ENCODE data around the gene MRC2.
"Not testable (repeated sequence)": the region's sequence is repeated elsewhere in the genome, so short reads cannot be mapped to it uniquely, and the experiment has no call there.

The MRC2 gene

DNA sequence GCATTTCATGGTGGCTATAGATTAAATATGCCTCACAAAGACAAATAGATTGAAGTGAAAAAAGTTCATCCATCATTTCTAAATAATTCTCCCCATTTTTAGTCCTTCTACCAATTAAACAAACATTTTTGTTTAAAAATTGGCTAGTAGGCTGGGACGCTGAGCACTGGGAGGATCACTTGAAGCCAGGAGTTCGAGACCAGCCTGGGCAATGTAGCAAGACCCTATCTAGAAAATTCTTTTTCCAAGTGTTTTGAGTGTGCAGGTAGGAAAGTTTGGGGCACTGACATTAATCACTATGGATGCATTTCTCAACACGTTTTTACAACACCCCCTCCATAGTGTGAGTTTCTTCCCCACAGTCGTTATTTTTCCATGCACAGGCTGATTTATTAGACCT is 56.7 kb downstream of the MRC2 start:
- DNase-seq: no peak

DNA sequence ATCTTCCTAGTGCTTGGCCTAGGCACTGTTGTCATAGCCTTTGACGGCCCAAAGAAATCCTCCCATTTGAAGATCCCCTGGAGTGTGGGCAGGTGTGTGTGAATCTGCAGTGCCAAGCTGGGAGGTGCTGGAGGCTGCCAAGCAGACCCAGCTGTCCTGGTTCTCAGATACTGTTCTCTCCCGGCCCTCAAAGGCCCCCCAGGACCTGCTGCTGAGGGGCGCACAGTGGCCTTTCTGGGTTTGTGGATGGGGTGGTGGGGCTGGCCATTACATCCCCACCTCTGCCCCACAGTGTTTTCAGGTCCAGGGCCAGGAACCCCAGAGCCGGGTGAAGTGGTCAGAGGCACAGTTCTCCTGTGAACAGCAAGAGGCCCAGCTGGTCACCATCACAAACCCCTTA is 60.5 kb downstream of the MRC2 start:
- DNase-seq: no peak

DNA sequence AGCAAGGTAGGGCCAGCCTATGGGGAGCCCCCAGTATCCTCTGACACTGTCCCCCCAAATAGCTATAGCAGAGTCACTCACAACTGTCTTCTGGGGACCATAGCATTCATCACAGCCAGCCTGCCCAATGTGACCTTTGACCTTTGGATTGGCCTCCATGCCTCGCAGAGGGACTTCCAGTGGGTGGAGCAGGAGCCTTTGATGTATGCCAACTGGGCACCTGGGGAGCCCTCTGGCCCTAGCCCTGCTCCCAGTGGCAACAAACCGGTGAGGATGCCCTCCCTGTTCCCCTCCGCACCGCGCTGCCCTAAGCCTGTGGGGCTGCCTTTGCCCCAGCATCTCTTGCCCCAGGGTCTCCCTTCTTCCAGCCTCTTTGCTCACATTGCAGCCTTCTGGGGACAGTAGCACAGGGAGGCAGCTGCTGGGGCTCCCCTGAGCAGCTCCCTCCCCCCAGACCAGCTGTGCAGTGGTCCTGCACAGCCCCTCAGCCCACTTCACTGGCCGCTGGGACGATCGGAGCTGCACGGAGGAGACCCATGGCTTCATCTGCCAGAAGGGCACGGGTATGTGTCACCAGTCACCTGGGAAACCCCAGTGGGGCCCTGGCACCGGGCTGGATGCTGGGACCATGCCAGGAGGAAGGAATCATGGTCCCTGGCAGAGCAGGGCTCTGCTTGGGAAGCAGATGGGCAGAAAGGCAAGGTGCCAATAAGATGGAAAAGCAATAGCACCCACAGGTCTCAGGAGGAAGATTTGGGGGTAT is 61.1 kb downstream of the MRC2 start:
- DNase-seq: no peak

DNA sequence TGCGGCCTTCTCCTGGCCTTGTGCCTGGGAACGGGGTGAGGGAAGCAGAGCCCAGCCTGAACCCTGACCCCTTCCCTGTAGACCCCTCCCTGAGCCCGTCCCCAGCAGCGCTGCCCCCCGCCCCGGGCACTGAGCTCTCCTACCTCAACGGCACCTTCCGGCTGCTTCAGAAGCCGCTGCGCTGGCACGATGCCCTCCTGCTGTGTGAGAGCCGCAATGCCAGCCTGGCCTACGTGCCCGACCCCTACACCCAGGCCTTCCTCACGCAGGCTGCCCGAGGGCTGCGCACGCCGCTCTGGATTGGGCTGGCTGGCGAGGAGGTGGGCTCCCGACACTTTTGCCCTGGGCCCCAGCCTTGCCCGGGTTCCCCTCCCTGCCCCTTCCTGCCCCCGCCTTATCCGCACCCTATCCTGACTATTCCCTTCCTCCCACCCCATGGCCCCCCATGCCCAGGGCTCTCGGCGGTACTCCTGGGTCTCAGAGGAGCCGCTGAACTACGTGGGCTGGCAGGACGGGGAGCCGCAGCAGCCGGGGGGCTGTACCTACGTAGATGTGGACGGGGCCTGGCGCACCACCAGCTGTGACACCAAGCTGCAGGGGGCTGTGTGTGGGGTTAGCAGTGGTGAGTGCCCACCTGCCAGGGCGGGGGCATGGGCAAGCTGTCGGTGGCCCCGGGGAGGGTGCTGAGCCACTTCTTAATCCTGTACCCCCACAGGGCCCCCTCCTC is 62.1 kb downstream of the MRC2 start:
- no peak for DNase-seq

DNA sequence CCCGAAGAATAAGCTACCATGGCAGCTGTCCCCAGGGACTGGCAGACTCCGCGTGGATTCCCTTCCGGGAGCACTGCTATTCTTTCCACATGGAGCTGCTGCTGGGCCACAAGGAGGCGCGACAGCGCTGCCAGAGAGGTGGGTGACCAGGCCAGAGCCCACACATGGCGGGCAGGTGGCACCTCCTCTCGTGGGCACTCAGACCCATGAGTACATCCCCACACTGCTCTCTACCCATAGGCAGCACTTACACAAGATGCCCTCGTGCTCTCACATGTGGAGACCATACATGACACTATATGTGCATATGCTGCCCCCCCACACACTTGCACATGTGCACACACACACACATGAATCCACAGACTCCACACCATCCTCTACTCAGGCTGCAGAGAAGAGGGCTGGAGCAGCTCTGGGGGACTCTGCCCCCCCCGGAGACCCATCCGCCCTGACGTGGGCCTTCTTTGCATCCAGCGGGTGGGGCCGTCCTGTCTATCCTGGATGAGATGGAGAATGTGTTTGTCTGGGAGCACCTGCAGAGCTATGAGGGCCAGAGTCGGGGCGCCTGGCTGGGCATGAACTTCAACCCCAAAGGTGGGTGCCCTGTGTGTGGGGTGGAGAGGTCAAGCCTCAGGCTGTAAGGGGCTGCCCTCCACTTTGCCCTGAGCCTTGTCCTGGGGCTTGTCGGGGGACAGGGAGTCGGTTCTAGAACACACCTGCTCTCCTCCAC is 62.9 kb downstream of the MRC2 start:
- no peak for DNase-seq

DNA sequence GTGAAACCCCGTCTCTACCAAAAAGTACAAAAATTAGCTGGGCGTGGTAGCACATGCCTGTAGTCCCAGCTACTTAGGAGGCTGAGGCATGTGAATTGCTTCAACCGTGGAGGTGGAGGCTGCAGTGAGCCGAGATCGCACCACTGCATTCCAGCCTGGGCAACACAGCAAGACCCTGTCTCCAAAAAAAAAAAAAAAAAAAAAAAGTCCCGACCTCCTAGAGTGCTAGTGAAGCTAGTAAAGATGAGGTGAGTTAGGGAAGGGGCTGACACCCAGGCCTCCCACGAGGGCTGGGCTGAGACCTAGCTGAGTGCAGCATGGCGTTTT is 64.1 kb downstream of the MRC2 start:
- not testable (repeated sequence) for DNase-seq

DNA sequence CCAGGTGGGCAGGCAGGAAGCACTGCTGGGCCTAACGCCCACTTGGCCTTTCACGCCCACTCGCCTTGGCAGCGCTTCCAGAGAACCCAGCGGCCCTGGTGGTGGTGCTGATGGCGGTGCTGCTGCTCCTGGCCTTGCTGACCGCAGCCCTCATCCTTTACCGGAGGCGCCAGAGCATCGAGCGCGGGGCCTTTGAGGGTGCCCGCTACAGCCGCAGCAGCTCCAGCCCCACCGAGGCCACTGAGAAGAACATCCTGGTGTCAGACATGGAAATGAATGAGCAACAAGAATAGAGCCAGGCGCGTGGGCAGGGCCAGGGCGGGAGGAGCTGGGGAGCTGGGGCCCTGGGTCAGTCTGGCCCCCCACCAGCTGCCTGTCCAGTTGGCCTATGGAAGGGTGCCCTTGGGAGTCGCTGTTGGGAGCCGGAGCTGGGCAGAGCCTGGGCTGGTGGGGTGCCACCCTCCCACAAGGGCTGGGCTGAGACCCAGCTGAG is 64.7 kb downstream of the MRC2 start:
- DNase-seq: no peak

DNA sequence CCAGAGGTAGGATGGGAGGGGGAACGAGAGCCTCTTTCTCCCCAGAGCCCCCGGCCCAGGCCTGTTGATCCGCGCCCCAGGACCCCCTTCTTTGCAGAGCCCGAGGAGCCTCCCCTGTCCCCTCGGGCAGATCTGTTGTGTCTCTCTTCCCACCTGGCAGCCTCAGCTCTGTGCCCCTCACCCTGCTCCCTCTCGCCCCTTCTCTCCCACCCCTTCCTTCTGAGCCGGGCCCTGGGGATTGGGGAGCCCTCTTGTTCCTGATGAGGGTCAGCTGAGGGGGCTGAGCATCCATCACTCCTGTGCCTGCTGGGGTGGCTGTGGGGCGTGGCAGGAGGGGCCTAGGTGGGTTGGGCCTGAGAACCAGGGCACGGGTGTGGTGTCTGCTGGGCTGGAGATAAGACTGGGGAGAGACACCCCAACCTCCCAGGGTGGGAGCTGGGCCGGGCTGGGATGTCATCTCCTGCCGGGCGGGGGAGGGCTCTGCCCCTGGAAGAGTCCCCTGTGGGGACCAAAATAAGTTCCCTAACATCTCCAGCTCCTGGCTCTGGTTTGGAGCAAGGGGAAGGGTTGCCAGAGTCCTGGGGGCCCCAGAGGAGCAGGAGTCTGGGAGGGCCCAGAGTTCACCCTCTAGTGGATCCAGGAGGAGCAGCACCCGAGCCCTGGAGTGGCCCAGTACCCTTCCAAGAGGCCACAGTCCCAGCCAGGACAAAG is 65.4 kb downstream of the MRC2 start:
- no peak for DNase-seq

DNA sequence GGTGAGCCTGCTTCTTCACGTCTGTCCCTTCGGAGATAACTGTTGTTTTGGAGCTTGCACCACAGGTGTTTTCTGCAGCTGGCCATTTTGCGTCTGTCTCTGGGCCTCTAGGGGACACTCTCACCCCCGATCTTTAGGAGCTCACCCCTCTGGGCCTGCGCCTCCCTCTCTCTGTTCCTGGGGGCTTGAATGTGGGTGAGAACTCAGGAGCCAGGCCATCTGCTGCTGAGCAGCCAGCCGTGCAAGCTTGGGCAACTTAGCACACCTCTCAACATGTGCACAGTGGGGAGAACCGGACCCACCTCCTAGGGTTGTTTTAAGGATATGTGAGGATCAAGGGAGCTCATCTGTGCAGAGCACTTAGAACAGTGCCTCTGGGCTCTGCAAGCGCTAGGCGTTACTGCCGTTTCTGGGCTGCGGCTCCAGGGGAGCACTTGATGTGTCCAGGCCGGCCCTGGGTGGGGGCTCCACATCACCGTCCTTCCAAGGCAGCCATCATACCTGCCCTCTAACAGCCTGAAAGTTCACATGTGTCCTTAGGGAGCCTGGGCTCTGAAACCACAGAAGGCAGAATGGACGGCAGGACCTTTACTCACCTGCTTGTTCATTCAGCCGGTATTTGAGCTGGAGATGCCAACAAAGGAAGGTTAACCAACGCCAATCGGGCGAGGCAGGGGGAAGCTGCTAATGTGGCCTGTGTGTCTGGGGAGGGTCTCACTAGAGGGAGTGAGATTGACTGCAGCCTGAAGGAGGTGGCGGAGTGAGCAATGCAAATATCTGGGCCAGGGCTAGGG is 66.3 kb downstream of the MRC2 start:
- DNase-seq: no peak

DNA sequence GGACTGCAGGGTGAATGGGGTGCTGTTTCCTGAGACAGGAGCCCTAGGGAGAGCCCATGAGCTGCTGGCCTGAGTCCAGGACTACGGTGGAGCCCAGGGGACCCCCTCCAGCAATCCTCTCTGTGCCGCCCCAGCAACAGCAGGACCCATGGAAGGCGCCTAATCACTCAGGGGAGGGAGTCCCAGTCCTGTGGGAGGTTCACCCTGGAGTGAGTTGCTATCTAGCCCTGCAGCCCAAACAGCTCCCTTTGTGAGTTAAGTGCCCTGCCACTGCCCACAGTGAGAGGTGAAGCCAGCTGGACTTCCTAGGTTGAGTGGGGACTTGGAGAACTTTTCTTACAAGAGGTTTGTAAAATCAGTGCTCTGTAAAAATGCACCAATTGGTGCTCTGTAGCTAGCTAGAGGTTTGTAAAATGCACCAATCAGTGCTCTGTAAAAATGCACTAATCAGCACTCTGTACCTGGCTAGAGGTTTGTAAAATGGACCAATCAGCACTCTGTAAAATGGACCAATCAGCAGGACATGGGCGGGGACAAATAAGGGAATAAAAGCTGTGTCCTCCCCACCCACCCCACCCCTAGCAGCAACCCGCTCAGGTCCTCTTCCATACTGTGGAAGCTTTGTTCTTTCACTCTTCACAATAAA is 67.7 kb downstream of the MRC2 start:
- not testable (repeated sequence) for DNase-seq

DNA sequence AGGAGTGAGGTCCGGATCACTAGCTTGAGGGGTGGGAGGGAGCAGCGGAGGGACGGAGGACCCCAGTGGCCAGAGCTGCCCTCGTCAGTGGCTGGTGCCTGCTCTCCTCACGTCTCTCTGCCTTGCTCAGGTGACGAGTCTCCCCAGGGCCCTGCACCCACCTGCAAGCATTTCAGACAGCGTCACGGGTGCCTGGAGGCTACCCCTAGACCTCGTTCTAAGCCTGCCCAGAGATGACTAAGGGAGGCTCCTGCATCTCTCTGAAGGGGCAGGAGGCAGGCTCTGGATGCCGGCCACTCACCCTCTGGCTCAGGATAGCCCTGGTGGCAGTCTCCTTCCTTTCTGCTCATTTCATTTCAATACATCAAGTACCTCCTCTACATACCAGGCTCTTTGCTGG is 68.8 kb downstream of the MRC2 start:
- DNase-seq: no peak

DNA sequence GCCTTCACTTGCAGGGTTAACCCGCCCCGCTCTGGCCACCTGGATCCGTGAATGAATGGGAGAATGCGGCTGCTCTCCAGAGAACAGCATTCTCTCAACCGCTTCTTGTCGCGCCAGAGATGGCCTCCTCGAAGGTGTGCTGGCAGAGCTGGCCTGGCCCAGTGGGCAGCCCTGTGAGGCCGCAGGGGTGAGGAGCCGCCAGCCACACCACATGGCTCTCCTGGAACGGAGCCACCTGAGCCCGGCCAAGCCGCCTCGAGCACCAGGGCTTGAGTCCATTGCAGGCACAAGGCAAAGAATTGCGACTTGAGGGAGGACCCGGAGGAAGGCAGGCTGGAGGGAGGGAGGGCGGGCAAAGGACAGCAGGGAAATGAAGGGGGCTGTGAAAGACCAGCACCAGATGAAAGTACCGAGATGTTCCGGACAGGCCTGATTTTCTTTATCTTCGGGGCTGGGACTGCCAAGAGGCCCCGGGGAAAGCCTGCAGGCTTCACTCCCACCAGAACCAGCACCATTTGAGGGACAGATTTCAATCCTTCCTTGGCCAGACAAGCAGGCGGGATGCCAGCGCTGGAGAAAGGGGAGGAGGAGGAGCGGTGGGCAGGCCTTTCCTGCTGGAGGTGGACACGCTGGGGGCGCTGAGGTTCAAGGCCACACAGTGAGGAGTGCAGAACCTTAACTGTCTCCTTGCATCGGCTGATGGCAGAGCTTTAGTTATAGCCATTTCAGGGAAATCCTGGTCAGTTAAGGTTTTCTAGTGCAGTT is 69.4 kb downstream of the MRC2 start:
- no peak for DNase-seq

DNA sequence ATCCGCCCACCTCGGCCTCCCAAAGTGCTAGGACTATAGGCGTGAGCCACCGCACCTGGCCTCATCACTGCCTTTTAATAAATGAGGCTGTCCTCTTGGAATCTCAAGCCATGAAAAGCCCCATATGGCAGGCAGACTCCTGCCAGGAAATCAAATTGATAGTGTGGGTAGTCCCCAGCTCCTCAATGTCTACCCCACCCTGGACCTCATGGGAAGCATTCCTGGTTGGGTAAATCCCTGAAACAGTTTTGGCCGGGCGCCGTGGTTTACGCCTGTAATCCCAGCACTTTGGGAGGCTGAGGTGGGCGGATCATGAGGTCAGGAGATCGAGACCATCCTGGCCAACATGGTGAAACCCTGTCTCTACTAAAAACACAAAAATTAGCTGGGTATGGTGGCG is 71.0 kb downstream of the MRC2 start:
- DNase-seq: not testable (repeated sequence)

DNA sequence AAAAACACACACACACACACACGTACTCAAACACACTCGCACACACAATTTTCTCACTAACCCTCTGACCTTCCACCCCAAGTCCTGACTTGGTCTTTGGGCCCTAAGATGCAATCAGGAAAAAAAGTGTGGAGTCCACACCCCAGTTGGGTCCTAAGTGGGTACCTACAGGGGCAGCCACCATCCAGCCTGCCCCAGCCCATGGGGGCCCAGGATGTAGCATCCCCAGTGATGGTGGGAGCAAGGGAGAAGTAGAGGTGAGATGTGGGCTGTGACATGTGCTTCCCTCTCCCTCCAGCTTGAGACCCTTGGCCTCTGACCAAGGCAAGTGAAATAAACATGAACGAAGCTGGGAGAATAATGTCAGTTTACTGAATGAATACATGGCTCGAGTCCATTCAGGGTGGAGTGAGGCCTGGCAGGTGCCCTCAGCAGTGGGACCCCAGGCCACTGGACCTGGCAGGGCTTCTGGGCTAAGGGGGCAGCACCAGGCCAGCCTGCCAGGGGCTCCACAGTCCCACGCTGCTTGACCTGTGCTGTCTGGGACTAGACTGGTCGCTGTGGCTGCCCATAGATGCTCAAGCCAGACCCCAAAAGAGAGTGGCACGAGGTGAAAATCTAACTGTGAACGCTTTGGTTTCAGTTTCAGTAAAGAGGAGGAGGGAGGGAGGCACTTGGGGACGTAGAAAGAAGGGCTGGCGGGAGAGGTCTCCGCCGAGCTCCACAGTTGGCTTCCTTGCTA is 73.7 kb downstream of the MRC2 start:
- no peak for DNase-seq

DNA sequence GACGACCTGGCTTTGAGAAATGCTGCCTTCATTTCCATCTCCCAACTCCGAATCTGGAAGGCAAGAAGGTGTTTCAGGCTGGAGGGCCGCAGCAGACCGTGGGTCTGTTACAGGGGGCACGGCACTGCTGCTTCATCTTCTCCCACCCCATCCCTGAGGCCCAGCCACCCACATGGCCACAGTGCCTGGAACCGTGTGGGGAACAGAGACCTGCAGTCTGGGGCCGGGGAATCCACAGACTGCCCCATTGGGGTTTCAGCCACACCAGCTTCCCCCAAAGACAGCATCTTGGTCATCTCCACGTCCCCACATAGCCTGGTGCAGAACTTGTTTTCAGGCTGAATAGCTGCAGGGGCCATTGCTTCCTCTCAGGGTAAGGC is 74.2 kb downstream of the MRC2 start:
- DNase-seq: no peak

DNA sequence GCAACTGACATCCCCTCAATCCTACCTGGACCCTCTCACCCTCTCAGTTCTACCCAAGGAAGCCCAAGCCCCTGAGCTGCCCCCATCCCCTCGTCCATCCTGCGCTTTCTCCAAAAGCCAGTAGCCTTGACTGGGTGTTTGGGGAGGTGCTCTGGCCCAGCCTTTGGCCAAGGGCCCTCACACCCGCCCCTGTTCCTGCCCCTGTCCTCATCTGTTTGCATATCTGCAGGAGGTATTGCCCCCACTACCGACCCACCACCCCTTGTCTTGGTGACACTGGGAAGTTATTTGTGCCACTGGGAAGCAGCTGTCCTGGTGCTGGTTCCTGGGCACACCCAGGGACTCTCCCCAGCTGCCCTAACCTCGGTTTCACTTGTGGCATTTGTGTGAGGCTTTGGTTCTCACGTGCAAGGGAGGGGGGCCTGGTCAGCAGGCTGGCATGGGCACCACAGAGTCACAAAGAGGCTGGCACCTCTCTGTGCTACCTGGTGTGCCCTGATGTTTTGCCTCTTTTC is 75.3 kb downstream of the MRC2 start:
- DNase-seq: no peak

DNA sequence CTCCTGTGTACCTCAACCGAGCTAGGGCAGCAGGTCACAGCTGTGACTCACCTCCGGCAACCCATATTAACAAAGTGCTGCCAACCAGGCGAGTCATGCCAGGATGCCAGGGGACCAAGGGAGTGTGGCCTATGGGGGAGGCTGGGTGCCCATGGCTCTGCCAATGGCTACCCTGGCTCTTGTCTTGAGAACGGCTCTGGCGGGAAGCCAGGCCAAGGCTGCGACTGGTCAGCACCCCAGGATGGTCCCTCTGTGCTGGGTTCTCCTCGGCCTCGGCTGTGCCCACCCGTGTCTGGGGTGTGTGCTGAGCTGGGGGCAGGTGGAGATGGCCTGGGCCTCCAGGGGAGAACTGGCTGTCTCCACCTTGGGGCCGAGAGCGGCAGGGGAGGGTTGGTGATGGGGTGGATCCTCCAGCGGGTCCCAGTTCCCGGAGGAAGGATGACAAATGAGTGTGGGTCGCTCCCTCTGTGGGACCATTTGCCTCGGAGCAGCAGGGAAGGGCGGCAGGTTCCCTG is 75.8 kb downstream of the MRC2 start:
- DNase-seq: no peak

DNA sequence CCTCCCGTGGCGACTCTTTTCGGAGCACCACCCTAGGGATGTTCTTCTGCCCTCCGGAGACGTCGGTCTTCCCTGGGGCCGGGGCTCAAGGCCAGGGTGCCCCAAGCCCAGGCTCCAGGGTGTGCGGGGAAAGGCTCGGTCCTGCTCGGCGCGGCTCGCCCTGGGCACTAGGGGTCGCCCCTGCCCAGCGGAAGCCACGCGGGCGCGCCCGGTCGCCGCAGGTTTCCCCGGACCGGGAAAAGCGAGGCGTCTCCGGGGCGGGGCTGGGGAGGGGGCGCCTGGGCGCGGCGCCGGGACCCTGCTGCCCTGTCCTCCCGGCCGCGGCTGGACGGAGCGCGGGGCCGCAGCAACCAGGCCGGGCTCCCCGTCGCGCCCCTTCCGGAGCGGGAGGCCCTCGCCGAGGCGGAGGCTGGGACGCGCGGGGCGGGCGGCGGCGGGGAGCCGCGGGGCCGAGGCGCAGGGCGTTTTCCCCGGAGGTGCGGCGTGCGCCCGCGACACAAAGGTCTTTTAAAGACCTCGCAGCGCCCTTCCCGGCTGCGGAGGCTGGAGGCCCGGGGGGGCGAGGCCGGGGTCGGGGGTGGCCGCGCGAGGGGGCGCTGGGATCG is 76.4 kb downstream of the MRC2 start:
- DNase-seq: peak; percentile 8

DNA sequence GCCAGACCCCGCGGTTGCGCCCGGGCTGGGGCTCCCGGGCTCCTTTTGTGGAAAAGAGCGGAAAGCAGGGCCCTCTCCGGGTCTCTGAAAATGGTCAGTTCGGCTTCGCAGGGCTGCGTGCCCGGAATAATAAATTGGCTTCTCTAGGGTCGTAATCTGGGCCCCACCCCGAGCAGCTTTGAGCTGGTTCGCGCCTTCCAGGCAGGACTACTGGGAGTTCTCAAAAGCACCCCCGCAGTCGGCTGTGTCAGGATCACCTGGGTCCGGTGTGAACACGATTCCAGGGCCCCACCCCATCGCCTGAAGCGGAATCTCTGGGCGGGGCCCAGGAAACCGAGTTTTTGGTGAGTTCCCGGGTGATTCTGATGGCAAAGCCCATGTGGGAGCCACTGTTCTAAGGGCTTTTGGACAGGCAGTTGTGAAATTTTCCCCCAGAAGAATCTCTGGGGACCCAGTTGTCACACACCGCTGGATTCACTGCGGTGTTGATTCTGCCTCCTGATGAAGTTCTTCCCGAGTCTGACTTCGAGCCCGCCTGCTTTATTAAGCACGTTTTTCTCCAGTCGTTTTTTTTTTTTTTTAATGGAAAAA is 77.0 kb downstream of the MRC2 start:
- no peak for DNase-seq

All from SHP77 treated with DMSO at 0.1 percent for 48 hours (cell line).